Liver (tissue), 9 donors: ENCODE measurements around the gene CHRM3. TPM values are rescaled to one million over a fixed set of nuclear protein-coding genes. Genes with fewer than 3 reads are reported as not detected.
A peak's percentile ranks its signal among the peaks of the same experiment; 100 is the strongest.

Experiments used
- DNase-seq: peaks from one replicate; pipeline ENCODE4 v3.0.0-alpha.2; 2017; ENCODE audit warnings: low spot score
- H3K27ac ChIP-seq, 2 donors: one replicate each; pipeline ENCODE4 v1.7.0; 2013; ENCODE audit warnings: inconsistent platforms in 2 of 2, low read length in 2 of 2, control low read depth in 1 of 2, low read depth in 1 of 2, mild to moderate bottlenecking in 1 of 2
- H3K27me3 ChIP-seq, 4 donors: one replicate each; pipeline versions ENCODE4 v1.6.1 to v1.7.0; 2013; ENCODE audit warnings: low read length in 3 of 4, inconsistent platforms in 1 of 4, mild to moderate bottlenecking in 1 of 4, moderate library complexity in 1 of 4; ENCODE audit not compliant: control insufficient read depth in 4 of 4, insufficient read depth in 4 of 4
- H3K36me3 ChIP-seq, 4 donors: one replicate each; pipeline versions ENCODE4 v1.6.1 to v1.7.0; 2013; ENCODE audit warnings: low read length in 3 of 4, mild to moderate bottlenecking in 3 of 4, low read depth in 1 of 4, moderate library complexity in 1 of 4; ENCODE audit not compliant: control insufficient read depth in 4 of 4, insufficient read depth in 3 of 4
- H3K4me1 ChIP-seq, 4 donors: one replicate each; pipeline versions ENCODE4 v1.6.1 to v1.7.0; 2013; ENCODE audit warnings: low read length in 3 of 4, mild to moderate bottlenecking in 3 of 4, moderate library complexity in 1 of 4; ENCODE audit not compliant: control insufficient read depth in 4 of 4, insufficient read depth in 4 of 4
- H3K4me3 ChIP-seq, 3 donors: one replicate each; pipeline versions ENCODE4 v1.6.1 to v1.7.0; 2013; ENCODE audit warnings: low read length in 3 of 3, control low read depth in 1 of 3, low read depth in 1 of 3, mild to moderate bottlenecking in 1 of 3
- H3K9ac ChIP-seq, 2 donors: one replicate each; pipeline ENCODE4 v1.7.0; 2013; ENCODE audit warnings: low read length in 2 of 2, mild to moderate bottlenecking in 2 of 2, moderate library complexity in 2 of 2, control low read depth in 1 of 2, low read depth in 1 of 2
- H3K9me3 ChIP-seq, 4 donors: one replicate each; pipeline versions ENCODE4 v1.6.1 to v1.7.0; 2013; ENCODE audit warnings: low read length in 3 of 4; ENCODE audit not compliant: control insufficient read depth in 4 of 4
- EGR1 ChIP-seq, 2 donors: IDR thresholded peaks; 2 replicates each; pipeline ENCODE4 v1.6.1; 2016 to 2018; ENCODE audit warnings: antibody characterized with exemption in 2 of 2, low read depth in 2 of 2
- FOXA1 ChIP-seq: IDR thresholded peaks from 2 replicates; pipeline ENCODE4 v1.6.1; 2016; ENCODE audit warnings: antibody characterized with exemption
- FOXA2 ChIP-seq: IDR thresholded peaks from 2 replicates; pipeline ENCODE4 v1.6.1; 2016; ENCODE audit warnings: antibody characterized with exemption
- GABPA ChIP-seq, 2 donors: IDR thresholded peaks in 1 of 2; conservative IDR thresholded peaks in 1 of 2; 2 replicates each; pipeline ENCODE4 v1.6.1; 2016; ENCODE audit warnings: antibody characterized with exemption in 2 of 2, mild to moderate bottlenecking in 1 of 2, moderate library complexity in 1 of 2
- HNF4A ChIP-seq, 2 donors: conservative IDR thresholded peaks; 2 replicates each; pipeline ENCODE4 v1.6.1; 2016; ENCODE audit warnings: antibody characterized with exemption in 2 of 2, mild to moderate bottlenecking in 2 of 2
- HNF4G ChIP-seq: IDR thresholded peaks from 2 replicates; pipeline ENCODE4 v1.6.1; 2016; ENCODE audit warnings: antibody characterized with exemption
- JUND ChIP-seq, 2 donors: IDR thresholded peaks; 2 replicates each; pipeline ENCODE4 v1.6.1; 2016; ENCODE audit warnings: antibody characterized with exemption in 2 of 2
- NR2F2 ChIP-seq: IDR thresholded peaks from 2 replicates; pipeline ENCODE4 v1.6.1; 2016; ENCODE audit warnings: antibody characterized with exemption
- RAD21 ChIP-seq, 2 donors: IDR thresholded peaks; 2 replicates each; pipeline ENCODE4 v1.6.1; 2016; ENCODE audit warnings: antibody characterized with exemption in 2 of 2, mild to moderate bottlenecking in 2 of 2
- RXRA ChIP-seq, 2 donors: IDR thresholded peaks; 2 replicates each; pipeline ENCODE4 v1.6.1; 2017 to 2018; ENCODE audit warnings: antibody characterized with exemption in 2 of 2, mild to moderate bottlenecking in 1 of 2
- SP1 ChIP-seq: IDR thresholded peaks from 2 replicates; pipeline ENCODE4 v1.6.1; 2018; ENCODE audit warnings: antibody characterized with exemption, mild to moderate bottlenecking
- TAF1 ChIP-seq: conservative IDR thresholded peaks from 2 replicates; pipeline ENCODE4 v1.6.1; 2016; ENCODE audit warnings: antibody characterized with exemption, mild to moderate bottlenecking
- YY1 ChIP-seq: IDR thresholded peaks from 2 replicates; pipeline ENCODE4 v1.6.1; 2016; ENCODE audit warnings: antibody characterized with exemption, mild to moderate bottlenecking
- WGBS: extraction: QIAGEN DNeasy Blood & Tissue Kit; methylation state at CpG from one replicate; pipeline ENCODE4 v1.1.7; 2013; 5-methylcytosine and 5-hydroxymethylcytosine counted together
- polyA plus RNA-seq, 2 donors: library from polyadenylated mRNA; stranded (reverse) in 1 of 2; unstranded in 1 of 2; fragments of 200-250 nt in 1 of 2; fragments of >200 nt in 1 of 2; fragmentation: Nextera tagmentation in 1 of 2; extraction: Ambion mirVana in 1 of 2; gene quantifications; one replicate each; pipeline versions ENCODE4 v1.2.1 to v1.2.3, GENCODE V29; 2013 to 2015
- total RNA-seq, 2 donors: library from RNA; depleted of rRNA; stranded (reverse); fragments of >200 nt; gene quantifications; one replicate each; pipeline ENCODE4 v1.2.3, GENCODE V29; 2014
- TF ChIP-seq, protein P1 (sequence below): IDR thresholded peaks from 2 replicates; pipeline ENCODE4 v1.6.1; 2016; ENCODE audit warnings: antibody characterized with exemption
- TF ChIP-seq, protein P2 (sequence below): IDR thresholded peaks from 2 replicates; pipeline ENCODE4 v1.6.1; 2016; ENCODE audit warnings: antibody characterized with exemption
- TF ChIP-seq, protein P3 (sequence below): IDR thresholded peaks from 2 replicates; pipeline ENCODE4 v1.6.1; 2016; ENCODE audit warnings: antibody characterized with exemption, mild to moderate bottlenecking
- TF ChIP-seq, protein P4 (sequence below): fragments of 150-350 bp; IDR thresholded peaks from 2 replicates; pipeline ENCODE4 v1.5.1; 2017; ENCODE audit warnings: improper control_type of control experiment, low read depth, low read length; ENCODE audit not compliant: missing input control
- TF ChIP-seq, protein P5 (sequence below): IDR thresholded peaks from 2 replicates; pipeline ENCODE4 v1.6.1; 2016; ENCODE audit warnings: antibody characterized with exemption
- donor health status: healthy.
- donor health status: healthy.
- donor health status: healthy.
- donor health status: healthy.
- donor health status: healthy.

CHRM3 gene
- total and polyA plus RNA-seq, 4 donors, result 0.09 to 2.3 (median 0.76) TPM

DNA sequence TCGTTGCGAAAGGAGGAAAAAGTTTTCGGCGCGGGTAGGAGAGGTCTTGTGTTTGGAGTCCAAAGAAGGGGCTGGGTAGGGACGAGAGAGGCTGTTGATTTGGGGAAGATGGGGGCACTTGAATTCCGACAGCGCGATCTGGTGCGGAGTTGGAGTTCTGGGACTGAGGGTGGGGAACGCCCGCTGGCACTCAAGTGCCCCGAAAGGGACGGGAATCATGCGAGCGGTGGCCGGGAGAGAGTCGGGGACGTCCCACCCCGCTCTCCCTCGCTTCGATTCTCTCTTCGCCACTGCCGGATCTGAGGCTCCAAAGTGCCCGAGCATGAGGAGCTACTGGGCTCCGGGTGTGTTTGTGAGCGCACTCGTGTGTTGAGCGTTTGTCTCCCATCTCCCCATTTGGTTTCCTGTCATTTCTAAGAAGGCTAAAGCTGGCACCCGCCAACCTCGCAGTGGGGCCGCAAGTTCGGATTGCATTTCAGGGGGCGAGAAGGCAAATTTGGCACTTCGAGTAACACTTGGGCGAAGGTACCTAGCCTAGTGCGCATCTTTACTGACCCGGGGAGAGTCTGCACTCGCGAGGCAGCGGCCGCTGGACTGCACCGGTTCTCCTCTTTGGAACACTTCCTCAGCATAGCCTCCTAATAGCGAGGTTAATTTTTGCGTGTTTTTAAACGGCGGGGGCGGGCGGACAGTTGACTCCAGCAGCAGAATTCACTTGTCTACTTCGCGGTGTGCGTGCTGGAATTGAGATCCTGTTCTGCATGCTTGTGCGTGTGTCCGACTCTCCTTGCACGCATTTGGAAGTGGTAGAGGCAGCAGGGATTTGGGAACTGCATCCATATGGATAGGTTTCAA lies 1.2 kb downstream of the CHRM3 start:
- no peak for DNase-seq
- H3K9me3 ChIP-seq, result no peaks in the 10 kb centered on the region
- TF ChIP-seq, protein P1, sequence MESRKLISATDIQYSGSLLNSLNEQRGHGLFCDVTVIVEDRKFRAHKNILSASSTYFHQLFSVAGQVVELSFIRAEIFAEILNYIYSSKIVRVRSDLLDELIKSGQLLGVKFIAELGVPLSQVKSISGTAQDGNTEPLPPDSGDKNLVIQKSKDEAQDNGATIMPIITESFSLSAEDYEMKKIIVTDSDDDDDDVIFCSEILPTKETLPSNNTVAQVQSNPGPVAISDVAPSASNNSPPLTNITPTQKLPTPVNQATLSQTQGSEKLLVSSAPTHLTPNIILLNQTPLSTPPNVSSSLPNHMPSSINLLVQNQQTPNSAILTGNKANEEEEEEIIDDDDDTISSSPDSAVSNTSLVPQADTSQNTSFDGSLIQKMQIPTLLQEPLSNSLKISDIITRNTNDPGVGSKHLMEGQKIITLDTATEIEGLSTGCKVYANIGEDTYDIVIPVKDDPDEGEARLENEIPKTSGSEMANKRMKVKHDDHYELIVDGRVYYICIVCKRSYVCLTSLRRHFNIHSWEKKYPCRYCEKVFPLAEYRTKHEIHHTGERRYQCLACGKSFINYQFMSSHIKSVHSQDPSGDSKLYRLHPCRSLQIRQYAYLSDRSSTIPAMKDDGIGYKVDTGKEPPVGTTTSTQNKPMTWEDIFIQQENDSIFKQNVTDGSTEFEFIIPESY, result no peak
- no peak for TF ChIP-seq HNF4A (conservative IDR thresholded peaks at IDR 0.05)
- no peak for TF ChIP-seq FOXA1
- TF ChIP-seq NR2F2, result no peak
- no peak for TF ChIP-seq RXRA (IDR thresholded peaks at IDR 0.05)
- TF ChIP-seq FOXA2, result no peak
- no peak for TF ChIP-seq YY1
- TF ChIP-seq, protein P2, sequence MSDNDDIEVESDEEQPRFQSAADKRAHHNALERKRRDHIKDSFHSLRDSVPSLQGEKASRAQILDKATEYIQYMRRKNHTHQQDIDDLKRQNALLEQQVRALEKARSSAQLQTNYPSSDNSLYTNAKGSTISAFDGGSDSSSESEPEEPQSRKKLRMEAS, result no peak
- TF ChIP-seq JUND (IDR thresholded peaks at IDR 0.05), result no peak
- no peak for TF ChIP-seq RAD21 (IDR thresholded peaks at IDR 0.05)
- no peak for TF ChIP-seq GABPA (IDR thresholded peaks at IDR 0.05 in 1 of 2, conservative IDR thresholded peaks at IDR 0.05 in 1 of 2)
- TF ChIP-seq, protein P3, sequence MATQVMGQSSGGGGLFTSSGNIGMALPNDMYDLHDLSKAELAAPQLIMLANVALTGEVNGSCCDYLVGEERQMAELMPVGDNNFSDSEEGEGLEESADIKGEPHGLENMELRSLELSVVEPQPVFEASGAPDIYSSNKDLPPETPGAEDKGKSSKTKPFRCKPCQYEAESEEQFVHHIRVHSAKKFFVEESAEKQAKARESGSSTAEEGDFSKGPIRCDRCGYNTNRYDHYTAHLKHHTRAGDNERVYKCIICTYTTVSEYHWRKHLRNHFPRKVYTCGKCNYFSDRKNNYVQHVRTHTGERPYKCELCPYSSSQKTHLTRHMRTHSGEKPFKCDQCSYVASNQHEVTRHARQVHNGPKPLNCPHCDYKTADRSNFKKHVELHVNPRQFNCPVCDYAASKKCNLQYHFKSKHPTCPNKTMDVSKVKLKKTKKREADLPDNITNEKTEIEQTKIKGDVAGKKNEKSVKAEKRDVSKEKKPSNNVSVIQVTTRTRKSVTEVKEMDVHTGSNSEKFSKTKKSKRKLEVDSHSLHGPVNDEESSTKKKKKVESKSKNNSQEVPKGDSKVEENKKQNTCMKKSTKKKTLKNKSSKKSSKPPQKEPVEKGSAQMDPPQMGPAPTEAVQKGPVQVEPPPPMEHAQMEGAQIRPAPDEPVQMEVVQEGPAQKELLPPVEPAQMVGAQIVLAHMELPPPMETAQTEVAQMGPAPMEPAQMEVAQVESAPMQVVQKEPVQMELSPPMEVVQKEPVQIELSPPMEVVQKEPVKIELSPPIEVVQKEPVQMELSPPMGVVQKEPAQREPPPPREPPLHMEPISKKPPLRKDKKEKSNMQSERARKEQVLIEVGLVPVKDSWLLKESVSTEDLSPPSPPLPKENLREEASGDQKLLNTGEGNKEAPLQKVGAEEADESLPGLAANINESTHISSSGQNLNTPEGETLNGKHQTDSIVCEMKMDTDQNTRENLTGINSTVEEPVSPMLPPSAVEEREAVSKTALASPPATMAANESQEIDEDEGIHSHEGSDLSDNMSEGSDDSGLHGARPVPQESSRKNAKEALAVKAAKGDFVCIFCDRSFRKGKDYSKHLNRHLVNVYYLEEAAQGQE, result no peak
- TF ChIP-seq HNF4G, result no peak
- TF ChIP-seq, protein P4, sequence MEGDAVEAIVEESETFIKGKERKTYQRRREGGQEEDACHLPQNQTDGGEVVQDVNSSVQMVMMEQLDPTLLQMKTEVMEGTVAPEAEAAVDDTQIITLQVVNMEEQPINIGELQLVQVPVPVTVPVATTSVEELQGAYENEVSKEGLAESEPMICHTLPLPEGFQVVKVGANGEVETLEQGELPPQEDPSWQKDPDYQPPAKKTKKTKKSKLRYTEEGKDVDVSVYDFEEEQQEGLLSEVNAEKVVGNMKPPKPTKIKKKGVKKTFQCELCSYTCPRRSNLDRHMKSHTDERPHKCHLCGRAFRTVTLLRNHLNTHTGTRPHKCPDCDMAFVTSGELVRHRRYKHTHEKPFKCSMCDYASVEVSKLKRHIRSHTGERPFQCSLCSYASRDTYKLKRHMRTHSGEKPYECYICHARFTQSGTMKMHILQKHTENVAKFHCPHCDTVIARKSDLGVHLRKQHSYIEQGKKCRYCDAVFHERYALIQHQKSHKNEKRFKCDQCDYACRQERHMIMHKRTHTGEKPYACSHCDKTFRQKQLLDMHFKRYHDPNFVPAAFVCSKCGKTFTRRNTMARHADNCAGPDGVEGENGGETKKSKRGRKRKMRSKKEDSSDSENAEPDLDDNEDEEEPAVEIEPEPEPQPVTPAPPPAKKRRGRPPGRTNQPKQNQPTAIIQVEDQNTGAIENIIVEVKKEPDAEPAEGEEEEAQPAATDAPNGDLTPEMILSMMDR, result no peak
- TF ChIP-seq SP1, result no peak
- TF ChIP-seq TAF1, result no peak
- TF ChIP-seq, protein P5, sequence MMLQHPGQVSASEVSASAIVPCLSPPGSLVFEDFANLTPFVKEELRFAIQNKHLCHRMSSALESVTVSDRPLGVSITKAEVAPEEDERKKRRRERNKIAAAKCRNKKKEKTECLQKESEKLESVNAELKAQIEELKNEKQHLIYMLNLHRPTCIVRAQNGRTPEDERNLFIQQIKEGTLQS, result no peak
- TF ChIP-seq EGR1 (IDR thresholded peaks at IDR 0.05; ENCODE audit: low read depth in 2 of 2), result no peak
- peak overlapping the region in 1 of 2 donors; percentile 50 for H3K27ac ChIP-seq
- H3K27me3 ChIP-seq, result peaks cover 2 to 18% (median 9%) of the 10 kb centered on the region in 4 donors
- H3K36me3 ChIP-seq, result no peaks in the 10 kb centered on the region
- no peak overlapping the region for H3K9ac ChIP-seq
- H3K4me1 ChIP-seq, result peaks cover 0 to 24% (median 22%) of the 10 kb centered on the region in 4 donors
- H3K4me3 ChIP-seq, result peak overlapping the region in 2 of 3 donors; percentile 39 to 69
- 3% methylated on average over 55 of the region's 55 CpGs for WGBS
